ENCODE measurements around the gene NXF1. TPM values are rescaled to one million over a fixed set of nuclear protein-coding genes. Genes with fewer than 3 reads are reported as not detected.

Gene NXF1
- total and polyA plus RNA-seq, 7 experiments from 2014 or later: 66.9 to 421 (median 175) TPM

GRCh38 chr11:62839050-62839945, 34.1 kb upstream of the NXF1 start, which contains the start of gene WDR74:
TSS of gene WDR74 (minus strand) at chr11:62839590. CDS start at chr11:62839570, 20 bp downstream.
- Mint-ChIP-seq H3K9me3 (no peaks in the 10 kb centered on the region), H3K4me3 (no peak within 1 kb of the TSS), H3K36me3 (peaks cover 10 to 23% (median 10%) of the 10 kb centered on the region in 5 donors), H3K27ac (no peak within 1 kb of the TSS), H3K27me3 (peaks cover 0 to 6% (median 0%) of the 10 kb centered on the region in 5 donors), H3K4me1 (peaks cover 15 to 41% (median 34%) of the 10 kb centered on the region in 7 donors)
- POLR2A ChIA-PET: interaction anchor here (0.7 to 3.4 kb wide), 34 partner anchors 7 to 1963 kb away, joined by 3 to 379 read pairs (median 12); partner anchors contain the start of genes BSCL2, C11orf98, CSKMT and GNG3
- CTCF ChIA-PET: interaction anchor here (0.5 to 2.6 kb wide), 4 partner anchors 15 to 441 kb away, joined by 3 to 12 read pairs (median 6); partner anchors contain the start of genes HNRNPUL2 and TTC9C
- intact Hi-C loops (cut with micrococcal nuclease): loop anchor here (1.0 kb wide), 9 partner anchors 8 to 284 kb away; partner anchors contain the start of genes HNRNPUL2 (in 2 of the 2), NXF1 (in 2 of the 2), TAF6L (in 2 of the 2) and POLR2G (in 1 of the 2)
- H3K27me3 ChIP-seq (ENCODE audit: control insufficient read depth in 2 of 2, insufficient read depth in 2 of 2, low read length in 2 of 2): no peaks in the 10 kb centered on the region
- peaks cover 0 to 32% (median 10%) of the 10 kb centered on the region in 3 experiments for H3K36me3 ChIP-seq (ENCODE audit: control insufficient read depth in 2 of 3, insufficient read depth in 3 of 3, low read length in 3 of 3)
- no peaks in the 10 kb centered on the region for H3K9me3 ChIP-seq (ENCODE audit: control insufficient read depth in 2 of 3, low read length in 3 of 3)
- peaks cover 9 to 22% of the 10 kb centered on the region in 2 donors for H3K4me1 ChIP-seq (ENCODE audit: control insufficient read depth in 2 of 2, insufficient read depth in 2 of 2, low read length in 2 of 2)
- H3K27ac ChIP-seq (ENCODE audit: low read depth, low read length): peak within 1 kb of the TSS; percentile 99
- peak within 1 kb of the TSS; percentile 73 for H3K4me3 ChIP-seq (ENCODE audit: low read length)
- DNase-seq (peak; percentile 74 to 96 (median 92)), ATAC-seq (peak; percentile 59)

GRCh38 chr11:62835336-62835735, 30.1 kb upstream of the NXF1 start:
- no peak for DNase-seq
- peaks cover 0 to 6% (median 0%) of the 10 kb centered on the region in 5 donors for H3K27me3 Mint-ChIP-seq
- peaks cover 10 to 23% (median 10%) of the 10 kb centered on the region in 5 donors for H3K36me3 Mint-ChIP-seq
- peak overlapping the region in 6 of 9 donors; percentile 28 to 64 (median 46) for H3K27ac Mint-ChIP-seq
- POLR2A ChIA-PET: interaction anchor here (0.8 to 7.5 kb wide), 2 partner anchors 18 to 38 kb away, joined by 3 to 122 read pairs; no protein-coding TSS in a partner anchor
- H3K4me3 Mint-ChIP-seq: peak overlapping the region in 1 of 10 donors; percentile 19
- no peaks in the 10 kb centered on the region for H3K9me3 Mint-ChIP-seq
- intact Hi-C loops (cut with micrococcal nuclease): no loop called here
- H3K9me3 ChIP-seq (ENCODE audit: control insufficient read depth in 2 of 3, low read length in 3 of 3): no peaks in the 10 kb centered on the region
- CTCF ChIA-PET: no interaction called here
- H3K36me3 ChIP-seq (ENCODE audit: control insufficient read depth in 2 of 3, insufficient read depth in 3 of 3, low read length in 3 of 3): peaks cover 0 to 48% (median 10%) of the 10 kb centered on the region in 3 experiments
- no peak for ATAC-seq
- H3K27me3 ChIP-seq (ENCODE audit: control insufficient read depth in 2 of 2, insufficient read depth in 2 of 2, low read length in 2 of 2): no peaks in the 10 kb centered on the region
- H3K27ac ChIP-seq (ENCODE audit: low read depth, low read length): no peak overlapping the region
- H3K4me1 Mint-ChIP-seq: peaks cover 23 to 55% (median 49%) of the 10 kb centered on the region in 7 donors
- no peak overlapping the region for H3K4me3 ChIP-seq (ENCODE audit: low read length)
- H3K4me1 ChIP-seq (ENCODE audit: control insufficient read depth in 2 of 2, insufficient read depth in 2 of 2, low read length in 2 of 2): peaks cover 14 to 28% of the 10 kb centered on the region in 2 donors

GRCh38 chr11:62832336-62833234, 27.3 kb upstream of the NXF1 start, which contains the start of gene TEX54:
TSS of gene TEX54 (minus strand) at chr11:62832841.
- Histone ChIP-seq H3K4me3 (ENCODE audit: low read length) (peak within 1 kb of the TSS; percentile 95), H3K27ac (ENCODE audit: low read depth, low read length) (peak within 1 kb of the TSS; percentile 99), H3K9me3 (ENCODE audit: control insufficient read depth in 2 of 3, low read length in 3 of 3) (no peaks in the 10 kb centered on the region), H3K36me3 (ENCODE audit: control insufficient read depth in 2 of 3, insufficient read depth in 3 of 3, low read length in 3 of 3) (peaks cover 3 to 49% (median 10%) of the 10 kb centered on the region in 3 experiments), H3K27me3 (ENCODE audit: control insufficient read depth in 2 of 2, insufficient read depth in 2 of 2, low read length in 2 of 2) (no peaks in the 10 kb centered on the region), H3K4me1 (ENCODE audit: control insufficient read depth in 2 of 2, insufficient read depth in 2 of 2, low read length in 2 of 2) (peaks cover 16 to 17% of the 10 kb centered on the region in 2 donors)
- CTCF ChIA-PET: interaction anchor here (1.1 to 1.3 kb wide), 2 partner anchors 46 to 49 kb away, joined by 3 read pairs; partner anchors contain the start of gene SLC3A2
- Mint-ChIP-seq H3K4me1 (peaks cover 15 to 58% (median 45%) of the 10 kb centered on the region in 7 donors), H3K4me3 (peak within 1 kb of the TSS; percentile 87 to 99 (median 96)), H3K36me3 (peaks cover 3 to 21% (median 8%) of the 10 kb centered on the region in 5 donors), H3K9me3 (no peaks in the 10 kb centered on the region), H3K27me3 (no peaks in the 10 kb centered on the region), H3K27ac (peak within 1 kb of the TSS; percentile 93 to 100 (median 99))
- DNase-seq (peak in 1 of 9 donors; percentile 38), ATAC-seq (peak; percentile 0)
- intact Hi-C loops (cut with micrococcal nuclease): loop anchor here (1.0 to 5.0 kb wide), 12 partner anchors 8 to 240 kb away; partner anchors contain the start of genes HNRNPUL2 (in 2 of the 2), NXF1 (in 2 of the 2), TMEM179B (in 2 of the 2) and TAF6L (in 1 of the 2)
- POLR2A ChIA-PET: interaction anchor here (0.7 to 7.5 kb wide), 29 partner anchors 8 to 241 kb away, joined by 3 to 122 read pairs (median 6); partner anchors contain the start of genes C11orf98, CSKMT, HNRNPUL2 and INTS5

- peaks cover 7 to 25% (median 9%) of the 10 kb centered on the region in 5 donors for H3K36me3 Mint-ChIP-seq
- no peaks in the 10 kb centered on the region for H3K27me3 Mint-ChIP-seq
- Histone ChIP-seq H3K36me3 (ENCODE audit: control insufficient read depth in 2 of 3, insufficient read depth in 3 of 3, low read length in 3 of 3) (peaks cover 4 to 55% (median 16%) of the 10 kb centered on the region in 3 experiments), H3K4me1 (ENCODE audit: control insufficient read depth in 2 of 2, insufficient read depth in 2 of 2, low read length in 2 of 2) (peaks cover 16% of the 10 kb centered on the region in 2 donors), H3K4me3 (ENCODE audit: low read length) (peak within 1 kb of the TSS; percentile 95), H3K27me3 (ENCODE audit: control insufficient read depth in 2 of 2, insufficient read depth in 2 of 2, low read length in 2 of 2) (no peaks in the 10 kb centered on the region), H3K9me3 (ENCODE audit: control insufficient read depth in 2 of 3, low read length in 3 of 3) (no peaks in the 10 kb centered on the region), H3K27ac (ENCODE audit: low read depth, low read length) (peak within 1 kb of the TSS; percentile 99)
- DNase-seq: peak; percentile 96 to 100 (median 99)
- H3K27ac Mint-ChIP-seq: peak within 1 kb of the TSS; percentile 93 to 100 (median 99)
- peaks cover 15 to 57% (median 45%) of the 10 kb centered on the region in 7 donors for H3K4me1 Mint-ChIP-seq
- peak within 1 kb of the TSS; percentile 87 to 99 (median 96) for H3K4me3 Mint-ChIP-seq
- peak; percentile 98 for ATAC-seq
- intact Hi-C loops (cut with micrococcal nuclease): loop anchor here (1.0 to 5.0 kb wide), 13 partner anchors 8 to 239 kb away; partner anchors contain the start of genes HNRNPUL2 (in 2 of the 2), NXF1 (in 2 of the 2), TMEM179B (in 2 of the 2) and TMEM223 (in 2 of the 2)
- POLR2A ChIA-PET: interaction anchor here (0.6 to 7.5 kb wide), 39 partner anchors 9 to 807 kb away, joined by 3 to 122 read pairs (median 5); partner anchors contain the start of genes C11orf98, CSKMT, HNRNPUL2 and INTS5
- CTCF ChIA-PET: interaction anchor here (0.6 to 1.3 kb wide), 4 partner anchors 45 to 275 kb away, joined by 3 to 6 read pairs (median 3); partner anchors contain the start of gene SLC3A2
- no peaks in the 10 kb centered on the region for H3K9me3 Mint-ChIP-seq
Measured at GRCh38 chr11:62831520-62832335, 26.5 kb upstream of the NXF1 start, which contains the start of gene STX5. TSS of gene STX5 (minus strand) at chr11:62832051. CDS start at chr11:62831243, 808 bp downstream.
